Esophagus squamous epithelium (tissue), 5 donors: ENCODE data around the gene CAB39L. TPM values are rescaled to one million over a fixed set of nuclear protein-coding genes. Genes with fewer than 3 reads are reported as not detected.
"Not testable (repeated sequence)": the region's sequence is repeated elsewhere in the genome, so short reads cannot be mapped to it uniquely, and the experiment has no call there.

ENCODE experiments used
- DNase-seq: peaks from one replicate; lab custom pipeline; 2025; lab: John Stamatoyannopoulos, UW
- H3K27ac ChIP-seq, 4 donors: fragments of 200-600 bp; sonication (generic); one replicate each; pipeline ENCODE4 v1.5.1; 2016 to 2019; ENCODE audit warnings: mild to moderate bottlenecking in 1 of 4
- H3K27me3 ChIP-seq, 4 donors: fragments of 200-600 bp; sonication (generic); 1 replicate in 3 of 4; 2 replicates in 1 of 4; pipeline versions ENCODE4 v1.5.1 to v1.6.0; 2017 to 2021; ENCODE audit warnings: antibody characterized with exemption in 1 of 4
- H3K36me3 ChIP-seq, 3 donors: fragments of 200-600 bp; sonication (generic); one replicate each; pipeline ENCODE4 v1.5.1; 2016 to 2019
- H3K4me1 ChIP-seq, 3 donors: fragments of 200-600 bp; sonication (generic); one replicate each; pipeline ENCODE4 v1.5.1; 2017 to 2019
- H3K4me3 ChIP-seq, 4 donors: fragments of 200-600 bp; sonication (generic); 1 replicate in 3 of 4; 2 replicates in 1 of 4; pipeline ENCODE4 v1.5.1; 2016 to 2019; ENCODE audit warnings: mild to moderate bottlenecking in 2 of 4, moderate library complexity in 1 of 4
- H3K9me3 ChIP-seq, 3 donors: fragments of 200-600 bp; sonication (generic); one replicate each; pipeline ENCODE4 v1.5.1; 2016 to 2019
- POLR2A ChIP-seq, 4 donors: fragments of 450-650 bp; IDR thresholded peaks; one replicate each; pipeline ENCODE4 v1.6.1; 2017; ENCODE audit warnings: antibody characterized with exemption in 4 of 4, mild to moderate bottlenecking in 4 of 4, moderate library complexity in 3 of 4
- WGBS, 2 donors: methylation state at CpG; one replicate each; pipeline ENCODE4 v1.1.5; 2018; 5-methylcytosine and 5-hydroxymethylcytosine counted together
- intact Hi-C: fragments of 100-400 bp; cut with DNase I; formaldehyde crosslinking; loops from one replicate; pipeline ENCODE4 v1.15.0; 2022
- total RNA-seq, 4 donors: library from RNA; depleted of rRNA; stranded (reverse); fragments of >200 nt; gene quantifications; one replicate each; pipeline ENCODE4 v1.1.0, GENCODE V29; 2016
- TF ChIP-seq, protein P1 (sequence below), 6 experiments: fragments of 450-650 bp in 4 of 6; fragments of 200-600 bp in 2 of 6; sonication (generic) in 2 of 6; IDR thresholded peaks; one replicate each; pipeline ENCODE4 v1.5.1; 2016 to 2019; ENCODE audit warnings: antibody characterized with exemption in 6 of 6, mild to moderate bottlenecking in 4 of 6, moderate library complexity in 4 of 6
- donor health status: DM: yes; HTN: yes; CAD: no.

The CAB39L gene
- total RNA-seq, 4 donors from 2014 or later = 16.9 to 29.2 (median 21.2) TPM

DNA sequence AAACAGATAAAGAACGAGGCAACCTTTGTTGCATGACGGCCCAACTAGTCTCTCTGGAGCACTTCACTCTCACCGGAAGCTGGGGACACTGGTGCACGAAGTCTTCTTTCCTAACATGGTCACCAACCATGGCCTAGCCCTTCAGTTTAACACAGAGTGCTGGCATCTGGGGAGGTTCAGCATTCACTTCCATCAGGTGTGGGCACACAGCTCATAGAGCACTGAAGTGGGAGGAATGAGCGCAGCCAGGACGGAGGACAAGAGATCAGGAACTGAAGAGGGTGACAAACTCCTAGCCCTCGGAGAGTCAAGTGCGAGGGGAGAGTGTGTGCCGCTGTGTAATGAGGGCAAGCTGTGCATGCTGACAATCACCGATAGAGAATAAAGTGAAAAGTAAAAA is 103.7 kb downstream of the CAB39L start:
- Histone ChIP-seq H3K4me1 (peaks cover 0 to 7% (median 0%) of the 10 kb centered on the region in 3 donors), H3K4me3 (no peak overlapping the region), H3K36me3 (peaks cover 0 to 62% (median 4%) of the 10 kb centered on the region in 3 donors), H3K27ac (no peak overlapping the region), H3K27me3 (no peaks in the 10 kb centered on the region), H3K9me3 (no peaks in the 10 kb centered on the region)
- TF ChIP-seq POLR2A (IDR thresholded peaks at IDR 0.05) = no peak
- TF ChIP-seq, protein P1, sequence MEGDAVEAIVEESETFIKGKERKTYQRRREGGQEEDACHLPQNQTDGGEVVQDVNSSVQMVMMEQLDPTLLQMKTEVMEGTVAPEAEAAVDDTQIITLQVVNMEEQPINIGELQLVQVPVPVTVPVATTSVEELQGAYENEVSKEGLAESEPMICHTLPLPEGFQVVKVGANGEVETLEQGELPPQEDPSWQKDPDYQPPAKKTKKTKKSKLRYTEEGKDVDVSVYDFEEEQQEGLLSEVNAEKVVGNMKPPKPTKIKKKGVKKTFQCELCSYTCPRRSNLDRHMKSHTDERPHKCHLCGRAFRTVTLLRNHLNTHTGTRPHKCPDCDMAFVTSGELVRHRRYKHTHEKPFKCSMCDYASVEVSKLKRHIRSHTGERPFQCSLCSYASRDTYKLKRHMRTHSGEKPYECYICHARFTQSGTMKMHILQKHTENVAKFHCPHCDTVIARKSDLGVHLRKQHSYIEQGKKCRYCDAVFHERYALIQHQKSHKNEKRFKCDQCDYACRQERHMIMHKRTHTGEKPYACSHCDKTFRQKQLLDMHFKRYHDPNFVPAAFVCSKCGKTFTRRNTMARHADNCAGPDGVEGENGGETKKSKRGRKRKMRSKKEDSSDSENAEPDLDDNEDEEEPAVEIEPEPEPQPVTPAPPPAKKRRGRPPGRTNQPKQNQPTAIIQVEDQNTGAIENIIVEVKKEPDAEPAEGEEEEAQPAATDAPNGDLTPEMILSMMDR (IDR thresholded peaks at IDR 0.05) = no peak
- intact Hi-C loops = no loop called here
- DNase-seq = no peak
- 92% methylated on average over 9 to 10 of the region's 10 CpGs for WGBS, 2 donors

GRCh38 chr13:49336655-49337054 is 107.2 kb downstream of the CAB39L start:
- no peak for DNase-seq
- Histone ChIP-seq H3K27me3 (no peaks in the 10 kb centered on the region), H3K4me3 (no peak overlapping the region), H3K4me1 (no peaks in the 10 kb centered on the region), H3K27ac (no peak overlapping the region), H3K36me3 (peaks cover 0 to 53% (median 4%) of the 10 kb centered on the region in 3 donors), H3K9me3 (no peaks in the 10 kb centered on the region)
- intact Hi-C loops = no loop called here
- TF ChIP-seq, protein P1 (IDR thresholded peaks at IDR 0.05) = no peak
- TF ChIP-seq POLR2A (IDR thresholded peaks at IDR 0.05) = no peak
- 89 to 94% methylated on average over 4 of the region's 4 CpGs for WGBS, 2 donors

DNA sequence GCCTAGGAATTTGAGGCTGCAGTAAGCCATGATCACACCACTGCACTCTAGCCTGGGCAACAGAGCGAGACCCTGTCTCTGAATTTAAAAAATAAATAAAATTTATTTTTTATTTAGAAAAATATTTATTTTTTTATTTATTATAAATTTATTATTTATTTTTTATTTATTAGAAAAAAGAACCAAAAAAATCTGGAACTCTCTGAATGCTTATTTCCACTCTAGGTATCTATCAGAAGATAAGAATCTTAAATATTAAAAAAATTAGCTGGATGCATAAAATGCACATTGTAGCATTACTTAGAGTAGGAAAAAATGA is 113.4 kb downstream of the CAB39L start:
- H3K27me3 ChIP-seq = no peaks in the 10 kb centered on the region

GRCh38 chr13:49329831-49330545 is 113.9 kb downstream of the CAB39L start:
- peaks cover 0 to 51% (median 0%) of the 10 kb centered on the region in 3 donors for H3K36me3 ChIP-seq
- TF ChIP-seq, protein P1 (IDR thresholded peaks at IDR 0.05) = no peak
- TF ChIP-seq POLR2A (IDR thresholded peaks at IDR 0.05) = no peak
- no peak overlapping the region for H3K4me3 ChIP-seq
- no peak overlapping the region for H3K27ac ChIP-seq
- no peaks in the 10 kb centered on the region for H3K27me3 ChIP-seq
- H3K4me1 ChIP-seq = no peaks in the 10 kb centered on the region
- no peak for DNase-seq
- intact Hi-C loops = no loop called here
- no peaks in the 10 kb centered on the region for H3K9me3 ChIP-seq
- 84 to 88% methylated on average over 7 to 8 of the region's 8 CpGs for WGBS, 2 donors

More for the DNA sequence above, 113.4 kb downstream of the CAB39L start:
- no peaks in the 10 kb centered on the region for H3K4me1 ChIP-seq
- TF ChIP-seq POLR2A (IDR thresholded peaks at IDR 0.05) = no peak
- TF ChIP-seq, protein P1 (IDR thresholded peaks at IDR 0.05) = no peak
- H3K4me3 ChIP-seq = no peak overlapping the region
- WGBS, 2 donors = 90 to 96% methylated on average over 1 of the region's 1 CpG
- H3K27ac ChIP-seq = no peak overlapping the region
- H3K36me3 ChIP-seq = peaks cover 0 to 51% (median 0%) of the 10 kb centered on the region in 3 donors
- intact Hi-C loops = no loop called here
- no peaks in the 10 kb centered on the region for H3K9me3 ChIP-seq
- DNase-seq = no peak

GRCh38 chr13:49327145-49327544 is 116.7 kb downstream of the CAB39L start:
- intact Hi-C loops, H3K4me3 ChIP-seq, H3K9me3 ChIP-seq, H3K4me1 ChIP-seq, DNase-seq, H3K27me3 ChIP-seq: not testable (repeated sequence)
- H3K36me3 ChIP-seq = peaks cover 0 to 69% (median 0%) of the 10 kb centered on the region in 3 donors
- peak overlapping the region in 1 of 4 donors; percentile 22 for H3K27ac ChIP-seq
- WGBS, 2 donors = 91 to 94% methylated on average over 3 of the region's 3 CpGs
